Measurements from ENCODE around the gene PROM2. TPM values are rescaled to one million over a fixed set of nuclear protein-coding genes. Genes with fewer than 3 reads are reported as not detected.
"Not testable (repeated sequence)": the region's sequence is repeated elsewhere in the genome, so short reads cannot be mapped to it uniquely, and the experiment has no call there.

Gene PROM2, protein sequence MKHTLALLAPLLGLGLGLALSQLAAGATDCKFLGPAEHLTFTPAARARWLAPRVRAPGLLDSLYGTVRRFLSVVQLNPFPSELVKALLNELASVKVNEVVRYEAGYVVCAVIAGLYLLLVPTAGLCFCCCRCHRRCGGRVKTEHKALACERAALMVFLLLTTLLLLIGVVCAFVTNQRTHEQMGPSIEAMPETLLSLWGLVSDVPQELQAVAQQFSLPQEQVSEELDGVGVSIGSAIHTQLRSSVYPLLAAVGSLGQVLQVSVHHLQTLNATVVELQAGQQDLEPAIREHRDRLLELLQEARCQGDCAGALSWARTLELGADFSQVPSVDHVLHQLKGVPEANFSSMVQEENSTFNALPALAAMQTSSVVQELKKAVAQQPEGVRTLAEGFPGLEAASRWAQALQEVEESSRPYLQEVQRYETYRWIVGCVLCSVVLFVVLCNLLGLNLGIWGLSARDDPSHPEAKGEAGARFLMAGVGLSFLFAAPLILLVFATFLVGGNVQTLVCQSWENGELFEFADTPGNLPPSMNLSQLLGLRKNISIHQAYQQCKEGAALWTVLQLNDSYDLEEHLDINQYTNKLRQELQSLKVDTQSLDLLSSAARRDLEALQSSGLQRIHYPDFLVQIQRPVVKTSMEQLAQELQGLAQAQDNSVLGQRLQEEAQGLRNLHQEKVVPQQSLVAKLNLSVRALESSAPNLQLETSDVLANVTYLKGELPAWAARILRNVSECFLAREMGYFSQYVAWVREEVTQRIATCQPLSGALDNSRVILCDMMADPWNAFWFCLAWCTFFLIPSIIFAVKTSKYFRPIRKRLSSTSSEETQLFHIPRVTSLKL
- 10 to 100 TPM; 26.7 to 51.8 (median 33.6) TPM for polyA plus RNA-seq (ENCODE audit: insufficient read length in 4 of 4)

DNA sequence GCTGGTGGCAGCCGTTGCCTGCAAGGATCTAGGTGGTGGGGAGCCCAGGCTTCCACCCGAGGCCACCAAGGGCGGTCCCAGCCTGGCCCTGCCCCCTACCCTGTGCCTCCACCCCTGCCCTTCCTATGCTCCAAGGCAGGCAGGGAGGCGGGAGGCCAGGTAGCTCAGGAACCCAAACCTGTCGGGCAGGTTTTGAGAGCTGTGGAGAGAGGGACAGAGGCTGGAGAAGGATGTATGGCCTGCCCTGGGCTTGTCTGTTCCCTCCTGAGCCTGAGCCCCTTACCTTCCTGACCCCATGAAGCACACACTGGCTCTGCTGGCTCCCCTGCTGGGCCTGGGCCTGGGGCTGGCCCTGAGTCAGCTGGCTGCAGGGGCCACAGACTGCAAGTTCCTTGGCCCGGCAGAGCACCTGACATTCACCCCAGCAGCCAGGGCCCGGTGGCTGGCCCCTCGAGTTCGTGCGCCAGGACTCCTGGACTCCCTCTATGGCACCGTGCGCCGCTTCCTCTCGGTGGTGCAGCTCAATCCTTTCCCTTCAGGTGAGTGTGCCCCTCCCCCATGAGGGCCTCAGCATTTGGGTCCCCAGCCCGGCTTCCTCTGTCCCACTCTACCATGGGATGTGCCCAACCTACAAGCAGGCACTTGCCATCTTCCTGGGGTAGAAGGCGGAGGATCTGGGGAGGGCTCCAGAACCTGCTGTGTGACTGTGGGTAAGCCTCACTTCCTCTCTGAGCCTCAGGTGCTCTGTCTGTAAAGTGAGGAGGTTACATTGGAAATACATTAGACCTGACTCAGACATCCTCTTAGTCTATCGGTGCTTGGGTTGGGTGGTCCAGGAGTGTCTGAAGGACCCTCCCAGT is at the start of gene PROM2:
PROM2 (plus strand) TSS at position 159 of the 860 bp plus-strand sequence; CDS start at position 296, 137 bp downstream.
- peak in 1 of 4 donors; percentile 65 for DNase-seq (ENCODE audit: low read depth in 4 of 4, low spot score in 2 of 4)

DNA sequence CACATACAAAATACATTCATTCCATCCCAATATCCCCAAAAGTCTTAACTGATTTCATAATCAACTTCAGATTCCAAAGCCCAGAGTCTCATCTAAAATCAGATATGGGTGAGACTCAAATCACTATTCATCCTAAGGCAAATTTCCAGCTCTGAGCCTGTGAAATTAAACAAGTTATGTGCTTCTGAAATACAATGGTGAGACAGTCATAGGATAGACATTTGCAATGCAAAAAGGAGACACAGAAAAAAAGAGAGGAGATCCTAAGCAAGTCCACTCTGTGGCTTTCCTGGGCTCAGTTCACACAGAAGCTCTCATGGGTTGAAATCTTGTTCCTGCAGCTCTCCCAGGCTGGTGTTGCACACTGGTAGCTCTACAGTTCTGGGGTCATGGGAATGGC is 48.6 kb upstream of the PROM2 start:
- no peak for DNase-seq (ENCODE audit: low read depth in 4 of 4, low spot score in 2 of 4)

DNA sequence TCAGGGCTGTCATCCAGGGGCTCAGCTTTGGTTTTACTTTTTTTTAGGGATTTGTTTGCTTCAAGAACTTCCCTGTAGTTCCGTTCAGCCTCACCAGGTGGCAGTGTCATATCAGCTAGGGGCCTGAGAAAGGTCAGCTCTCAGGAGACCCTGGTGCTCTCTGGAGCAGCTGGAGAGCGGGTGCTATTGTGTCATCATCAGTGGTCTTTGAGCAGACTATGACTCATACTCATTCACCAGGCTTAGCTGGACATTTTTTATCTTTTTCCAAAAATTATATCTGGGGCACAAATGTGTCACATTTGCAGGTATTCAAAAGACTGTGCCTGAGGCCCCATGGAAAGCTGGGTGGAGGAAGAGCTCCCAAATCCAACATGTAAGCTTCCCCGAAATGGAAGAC is 42.5 kb upstream of the PROM2 start:
- peak in 3 of 4 donors; percentile 31 to 41 (median 34) for DNase-seq (ENCODE audit: low read depth in 4 of 4, low spot score in 2 of 4)

DNA sequence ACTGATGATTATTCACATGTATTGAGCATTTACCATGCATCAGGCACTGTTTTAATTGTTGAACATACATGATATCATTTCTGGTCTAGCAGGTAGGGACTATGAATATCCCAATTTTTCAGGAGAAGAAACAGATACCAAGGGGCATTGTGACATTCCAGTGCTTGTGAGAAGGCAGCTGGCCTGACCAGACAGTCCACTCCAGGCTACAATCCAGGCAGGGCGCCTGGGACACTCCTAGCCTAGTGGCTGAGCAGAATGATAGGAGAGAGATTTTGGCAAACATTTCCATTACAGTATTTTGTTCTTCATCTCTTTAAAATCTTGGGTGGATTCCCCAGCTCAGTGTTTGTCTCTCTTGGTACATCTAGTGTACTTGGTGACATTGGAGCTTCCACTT is 42.0 kb upstream of the PROM2 start:
- DNase-seq (ENCODE audit: low read depth in 4 of 4, low spot score in 2 of 4) = no peak

DNA sequence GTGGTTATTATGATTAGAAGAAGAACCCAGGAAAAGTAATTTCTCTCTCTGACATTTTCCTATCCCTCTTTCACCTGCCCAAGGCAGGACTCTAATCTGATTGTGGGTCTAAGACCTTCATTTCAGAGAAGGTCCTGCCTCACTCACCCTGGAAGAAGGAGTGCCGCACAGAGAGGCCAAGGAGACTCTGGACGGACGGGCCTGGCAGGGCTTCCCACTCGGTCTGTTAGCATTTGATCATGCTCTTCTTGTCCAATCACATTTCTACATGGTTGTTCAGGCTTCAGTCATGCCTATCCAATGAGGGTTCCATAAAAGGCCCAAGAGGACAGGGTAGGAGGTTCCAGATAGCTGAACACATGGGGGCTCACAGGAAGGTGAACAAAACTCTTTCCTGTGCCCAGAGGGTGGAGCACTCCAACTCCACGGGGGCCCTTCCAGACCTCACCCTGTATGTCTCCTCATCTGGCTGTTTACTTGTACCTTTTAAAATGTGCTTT is 39.9 kb upstream of the PROM2 start:
- no peak for DNase-seq (ENCODE audit: low read depth in 4 of 4, low spot score in 2 of 4)

DNA sequence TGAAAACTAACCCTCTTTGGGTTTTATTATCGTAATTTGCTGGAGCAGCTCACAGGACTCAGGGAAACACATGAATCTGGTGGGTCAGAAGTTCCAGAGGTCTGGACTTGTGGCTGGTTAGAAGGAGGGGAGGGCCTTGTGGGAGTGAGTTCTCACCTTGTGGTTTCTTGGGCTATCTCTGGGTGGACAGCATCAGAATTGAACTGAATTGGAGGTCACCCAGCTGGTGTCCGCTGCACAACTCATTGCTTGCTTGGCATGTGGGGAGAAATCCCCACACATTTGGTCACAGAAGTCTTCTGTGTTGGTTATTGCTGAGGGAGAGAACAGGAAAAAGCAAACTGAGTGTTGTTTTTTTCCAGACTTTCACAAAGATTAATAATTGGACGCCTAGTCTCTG is 39.4 kb upstream of the PROM2 start:
- DNase-seq (ENCODE audit: low read depth in 4 of 4, low spot score in 2 of 4) = no peak

DNA sequence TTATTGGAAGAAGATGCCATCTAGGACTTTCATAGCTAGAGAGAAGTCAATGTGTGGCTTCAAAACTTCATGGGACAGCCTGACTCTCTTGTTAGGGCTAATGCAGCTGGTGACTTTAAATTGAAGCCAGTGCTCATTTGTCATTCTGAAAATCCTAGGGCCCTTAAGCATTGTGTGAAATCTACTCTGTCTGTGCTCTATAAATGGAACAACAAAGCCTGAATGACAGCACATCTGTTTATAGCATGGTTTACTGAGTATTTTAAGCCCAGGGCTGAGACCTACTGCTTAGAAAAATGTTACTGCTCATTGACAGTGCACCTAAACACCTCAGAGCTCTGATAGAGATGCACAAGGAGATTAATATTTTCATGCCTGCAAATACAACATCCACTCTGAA is 36.1 kb upstream of the PROM2 start:
- DNase-seq (ENCODE audit: low read depth in 4 of 4, low spot score in 2 of 4) = no peak

DNA sequence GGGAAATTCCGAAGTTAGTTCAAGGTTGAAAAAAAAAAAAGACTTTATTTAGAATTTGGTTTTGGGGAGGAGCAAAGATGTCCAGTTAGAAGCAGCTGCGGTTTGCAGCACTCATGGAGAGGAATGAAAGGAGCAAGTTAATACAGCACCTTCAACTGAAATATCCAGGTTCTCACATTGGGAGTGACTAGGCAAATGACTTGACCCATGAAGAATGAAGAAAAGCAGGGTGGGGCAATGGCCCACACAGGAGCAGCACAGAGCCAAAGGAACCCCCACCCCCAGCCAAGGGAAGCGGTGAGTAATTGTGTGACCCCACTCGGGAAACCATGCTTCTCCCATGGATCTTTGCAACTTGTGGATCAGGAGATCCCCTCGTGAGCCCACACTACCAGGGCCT is 34.2 kb upstream of the PROM2 start:
- no peak for DNase-seq (ENCODE audit: low read depth in 4 of 4, low spot score in 2 of 4)

DNA sequence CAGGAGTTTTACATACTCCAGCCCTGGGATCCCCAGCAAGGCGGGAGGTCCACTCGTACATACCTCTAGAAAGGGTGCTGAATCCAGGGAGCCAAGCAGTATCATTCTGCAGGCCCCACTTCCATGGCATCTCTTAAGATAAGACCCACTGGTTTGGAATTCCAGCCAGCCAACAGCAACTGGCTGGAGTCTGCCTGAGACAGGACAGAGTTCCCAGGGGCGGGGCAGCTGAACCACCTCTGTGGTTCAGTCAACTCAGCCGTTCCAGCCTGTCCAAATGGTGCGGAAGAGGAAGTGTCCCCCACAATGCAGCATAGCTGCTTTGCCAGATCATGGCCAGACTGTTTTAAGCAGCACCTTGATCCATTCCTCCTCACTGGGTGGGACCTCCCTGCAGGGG is 33.7 kb upstream of the PROM2 start:
- DNase-seq (ENCODE audit: low read depth in 4 of 4, low spot score in 2 of 4) = no peak

DNA sequence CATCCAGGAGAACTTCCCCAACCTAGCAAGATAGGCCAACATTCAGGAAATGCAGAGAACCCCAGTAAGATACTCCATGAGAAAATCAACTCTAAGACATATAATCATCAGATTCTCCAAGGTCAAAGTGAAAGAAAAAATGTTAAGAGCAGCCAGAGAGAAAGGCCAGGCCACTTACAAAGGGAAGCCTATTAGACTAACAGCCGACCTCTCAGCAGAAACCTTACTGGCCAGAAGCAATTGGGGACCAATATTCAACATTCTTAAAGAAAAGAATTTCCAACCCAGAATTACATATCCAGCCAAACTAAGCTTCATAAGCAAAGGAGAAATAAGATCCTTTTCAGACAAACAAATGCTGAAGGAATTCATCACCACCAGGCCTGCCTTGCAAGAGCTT is 32.2 kb upstream of the PROM2 start:
- DNase-seq (ENCODE audit: low read depth in 4 of 4, low spot score in 2 of 4) = not testable (repeated sequence)

DNA sequence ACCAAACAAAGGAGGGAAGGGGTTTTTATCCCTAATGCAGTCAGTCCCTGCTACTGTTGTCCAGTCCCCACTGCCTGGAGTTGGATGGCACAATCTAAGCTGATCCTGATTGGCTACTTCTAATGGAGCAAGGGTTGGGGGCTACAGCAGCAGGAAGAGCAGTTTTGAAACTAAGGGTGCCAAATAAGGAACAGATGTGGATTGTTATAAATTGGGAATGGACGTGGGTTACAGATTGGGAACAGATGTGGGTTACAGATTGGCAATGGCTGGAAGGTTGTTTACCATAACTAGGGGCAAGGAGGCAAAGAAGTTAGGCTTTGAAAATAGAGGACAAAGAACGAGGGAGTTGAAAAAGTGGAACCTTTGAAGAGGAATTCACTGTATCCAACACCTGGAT is 16.0 kb upstream of the PROM2 start:
- no peak for DNase-seq (ENCODE audit: low read depth in 4 of 4, low spot score in 2 of 4)

DNA sequence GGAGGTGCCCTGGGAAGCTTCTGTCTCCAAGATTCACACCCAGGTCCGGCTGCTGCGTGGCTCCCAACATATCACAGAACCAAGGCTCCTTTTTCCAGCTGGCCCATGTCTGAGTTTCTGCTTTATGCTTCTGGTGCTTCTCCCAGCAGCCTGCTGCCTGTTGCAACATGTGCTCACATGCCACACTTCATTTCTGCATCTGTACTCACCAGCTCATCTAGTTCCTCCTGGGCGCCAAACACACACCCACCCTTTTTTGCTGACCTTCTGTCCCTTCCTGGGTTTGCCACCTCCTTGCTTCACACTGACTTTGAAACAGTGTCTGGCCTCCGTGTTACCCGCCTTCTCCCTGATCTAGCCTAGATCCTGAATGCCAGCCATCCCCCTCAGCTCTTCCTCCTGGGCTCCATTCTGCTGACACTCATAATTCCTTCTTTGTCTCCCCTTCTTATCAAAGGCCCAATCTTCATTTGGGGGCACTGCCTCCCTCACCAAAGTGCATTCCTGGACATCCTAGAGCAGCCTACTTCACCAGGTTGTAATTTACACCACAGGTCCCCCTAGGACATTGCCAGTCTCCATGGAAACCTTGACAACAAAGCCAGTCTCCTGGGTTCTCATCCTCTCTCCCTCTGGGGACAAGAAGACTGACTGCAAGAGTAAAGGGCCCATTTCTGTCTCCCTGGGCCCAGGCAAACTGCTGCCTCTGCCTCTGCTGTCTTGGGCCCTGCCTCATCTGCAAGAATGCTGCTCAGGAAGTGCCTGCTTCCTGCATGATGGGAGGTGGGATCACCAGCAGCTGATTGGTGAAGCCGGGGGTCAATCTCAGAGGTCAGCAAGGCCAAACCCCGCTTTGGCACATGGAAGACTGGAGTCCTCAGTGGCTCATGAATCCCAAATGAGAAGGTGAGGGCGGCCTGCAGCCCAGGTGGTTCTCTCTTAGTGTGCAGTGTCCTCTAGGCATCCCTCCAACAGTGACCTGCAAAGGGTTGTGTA is 13.9 kb upstream of the PROM2 start:
- no peak for DNase-seq (ENCODE audit: low read depth in 4 of 4, low spot score in 2 of 4)

DNA sequence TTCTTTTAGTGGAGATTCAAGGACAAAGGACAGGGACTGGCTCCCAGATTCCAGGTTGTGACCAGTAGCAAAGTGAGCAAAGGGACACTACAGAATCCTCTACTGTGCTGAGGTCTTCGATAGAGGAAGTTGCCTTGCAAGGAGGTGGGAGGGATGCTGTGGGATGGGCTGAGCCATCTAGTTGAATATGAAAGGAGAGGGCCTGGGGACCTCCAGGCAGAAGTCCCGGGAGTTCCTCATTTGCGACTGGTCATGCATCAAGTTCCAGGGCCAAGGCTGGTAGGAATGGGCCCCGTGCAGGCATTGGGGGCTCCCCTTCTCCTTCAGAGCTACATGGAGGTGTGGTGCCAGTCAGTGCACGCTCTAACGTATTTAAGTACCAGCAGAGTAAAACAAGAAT is 12.6 kb upstream of the PROM2 start:
- DNase-seq (ENCODE audit: low read depth in 4 of 4, low spot score in 2 of 4) = no peak

DNA sequence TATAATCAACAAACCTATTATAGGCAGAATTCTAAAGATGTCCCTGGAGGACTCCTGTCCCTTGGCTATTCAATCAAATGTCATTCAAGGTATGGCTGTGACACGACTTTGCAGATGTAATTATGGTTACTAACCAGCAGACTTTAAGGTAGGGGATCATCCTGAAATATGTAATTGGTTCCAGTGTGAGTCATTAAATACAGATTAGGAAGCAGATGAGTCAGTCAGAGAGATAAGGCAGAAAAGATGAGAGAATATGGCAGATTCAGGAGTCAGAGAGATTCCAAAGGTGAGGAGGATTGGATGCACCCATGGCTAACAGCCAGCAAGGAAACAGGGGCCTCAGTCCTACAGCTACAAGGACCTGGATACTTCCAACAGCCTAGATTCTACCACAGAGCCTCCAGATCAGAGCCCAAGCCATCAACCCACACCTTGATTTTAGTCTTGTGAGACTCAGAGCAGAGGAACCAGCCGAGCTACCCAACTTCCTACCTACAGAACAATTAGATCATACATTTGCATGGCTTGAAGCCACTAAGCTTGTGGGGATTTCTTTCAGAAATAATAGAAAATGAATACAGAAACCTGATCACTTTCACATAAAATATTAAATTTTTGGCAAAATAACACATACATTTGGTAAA is 11.2 kb upstream of the PROM2 start:
- no peak for DNase-seq (ENCODE audit: low read depth in 4 of 4, low spot score in 2 of 4)

DNA sequence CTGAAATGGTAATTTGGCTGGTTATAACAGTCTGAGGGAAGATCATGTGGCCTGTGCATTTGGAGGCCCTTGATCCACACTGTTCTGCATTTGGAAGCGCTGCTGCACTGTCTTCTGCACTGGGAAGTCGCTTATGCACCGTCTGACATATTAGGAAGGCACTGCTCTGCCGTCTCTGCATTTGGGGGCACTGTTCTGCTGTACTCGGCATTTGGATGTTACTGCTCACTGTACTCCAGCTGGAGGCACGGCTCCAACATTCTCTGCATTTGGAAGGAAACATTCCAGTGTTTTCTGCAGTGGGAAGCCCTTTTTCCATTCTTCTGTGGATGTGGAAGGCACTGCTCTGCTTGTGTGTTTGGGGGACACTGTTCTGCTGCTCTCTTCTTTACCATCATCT is 9.6 kb upstream of the PROM2 start:
- DNase-seq (ENCODE audit: low read depth in 4 of 4, low spot score in 2 of 4) = no peak

DNA sequence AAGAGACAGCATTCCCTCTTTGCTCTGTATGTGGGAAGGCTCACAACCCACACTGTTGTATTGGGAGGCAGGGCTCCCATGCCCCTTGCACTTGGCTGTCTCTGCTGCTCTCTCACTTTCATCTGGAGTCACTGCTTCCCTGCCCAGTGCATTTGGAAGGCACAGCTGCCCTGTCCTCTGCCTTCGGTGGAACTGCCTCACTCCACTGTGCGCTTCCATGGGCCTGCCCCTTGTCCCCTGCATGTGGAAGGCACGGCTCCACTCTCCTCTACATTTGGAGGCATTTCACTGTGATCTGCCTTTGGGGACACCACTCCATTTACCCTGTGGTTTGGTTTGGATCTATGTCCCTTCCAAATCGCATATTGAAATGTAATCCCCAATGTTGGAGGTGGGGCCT is 9.1 kb upstream of the PROM2 start:
- no peak for DNase-seq (ENCODE audit: low read depth in 4 of 4, low spot score in 2 of 4)

DNA sequence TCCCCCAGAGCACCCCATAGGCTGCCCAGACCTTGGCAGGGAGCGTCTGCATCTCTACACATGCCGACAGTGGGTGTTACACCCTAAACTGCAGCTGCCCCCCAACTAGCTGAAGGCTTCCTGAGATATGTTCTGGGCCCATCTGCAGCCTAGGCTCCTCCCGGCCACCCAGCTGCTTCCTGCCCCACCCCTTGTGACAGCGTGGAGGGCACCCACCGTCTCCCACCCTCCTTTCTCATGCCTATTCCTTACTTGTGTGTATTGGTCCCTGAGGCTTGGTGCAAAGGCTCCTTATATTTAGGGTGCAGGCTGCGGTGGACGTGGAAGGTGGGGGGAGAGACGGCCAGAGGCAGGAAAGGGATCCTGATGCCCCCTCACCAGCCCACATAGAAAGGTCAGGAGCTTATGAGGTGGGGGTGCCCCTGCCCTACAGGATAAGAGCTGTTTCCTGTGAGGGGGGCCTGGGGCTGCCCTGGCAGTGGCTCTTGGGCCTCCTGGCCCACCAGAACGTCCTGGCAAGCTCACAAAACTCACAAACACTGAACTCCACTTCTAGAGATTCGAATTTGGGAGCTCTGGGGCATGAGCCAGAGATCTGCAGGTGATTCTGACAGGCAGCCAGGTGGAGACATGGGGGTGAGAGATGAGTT is 7.3 kb upstream of the PROM2 start:
- DNase-seq (ENCODE audit: low read depth in 4 of 4, low spot score in 2 of 4) = no peak

DNA sequence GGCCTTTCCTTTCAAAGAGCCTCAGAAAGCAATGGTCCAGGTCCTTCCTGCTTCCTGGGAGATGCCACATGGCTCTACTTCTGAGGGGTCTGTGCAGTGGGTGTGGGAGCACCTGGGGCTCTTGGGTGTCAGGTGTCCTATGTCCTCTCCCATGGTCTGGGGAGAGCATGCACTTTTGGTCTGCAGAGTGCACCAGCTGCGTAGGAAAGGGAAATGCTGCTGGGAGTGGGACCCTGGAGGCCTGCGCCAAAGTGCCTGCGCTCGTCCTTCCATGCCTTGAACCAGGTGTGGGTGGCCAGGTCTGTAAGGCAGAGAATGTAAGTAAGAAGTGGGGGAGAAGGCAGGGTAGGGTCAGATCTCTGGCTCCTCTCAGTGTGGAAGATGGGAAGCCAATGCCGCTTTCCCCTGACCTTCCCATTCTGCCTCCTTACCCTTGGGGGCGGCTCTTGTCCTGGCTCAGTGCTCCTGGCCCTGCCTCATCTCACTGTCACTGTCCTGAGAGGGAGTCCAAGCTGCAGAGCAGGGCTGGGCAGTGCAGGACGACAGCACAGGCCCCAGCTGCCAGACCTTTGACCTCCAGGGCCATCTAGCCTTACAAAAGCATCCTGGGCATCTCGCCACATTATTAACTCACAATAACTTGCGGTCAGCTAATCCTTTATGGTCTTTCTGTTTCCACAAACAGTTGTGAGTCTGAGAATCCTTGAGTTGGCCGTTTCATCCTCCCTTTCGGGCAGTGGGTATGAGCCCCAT is 6.6 kb upstream of the PROM2 start:
- no peak for DNase-seq (ENCODE audit: low read depth in 4 of 4, low spot score in 2 of 4)
